Measurements from ENCODE around the gene RYR1.

DNA sequence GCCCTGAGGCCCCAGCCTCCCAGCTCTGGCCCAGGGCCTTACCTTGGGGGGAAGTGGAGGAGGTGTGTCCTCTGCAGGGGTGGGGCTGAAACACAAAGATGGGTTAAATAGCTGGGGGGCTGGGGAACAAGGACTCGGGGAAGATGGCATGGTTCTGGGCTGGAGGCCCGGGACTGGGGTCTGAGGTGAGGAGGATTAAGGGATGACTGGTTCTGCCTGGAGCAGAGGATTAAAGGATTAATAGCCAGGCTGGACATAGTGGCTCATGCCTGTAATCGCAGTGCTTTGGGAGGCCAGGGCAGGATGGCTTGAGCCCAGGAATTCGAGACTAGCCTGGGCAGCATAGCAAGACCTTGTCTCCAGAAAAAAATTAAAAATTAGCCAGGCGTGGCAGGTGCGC lies 172.6 kb downstream of the RYR1 start:
- no peak for TF ChIP-seq CTCF (IDR thresholded peaks at IDR 0.05; ENCODE audit: low read depth, low read length)
- no peak for TF ChIP-seq POLR2A (IDR thresholded peaks at IDR 0.05; ENCODE audit: extremely low read depth, insufficient read length)
- no peak for TF ChIP-seq MYC (IDR thresholded peaks at IDR 0.05; ENCODE audit: low read depth, low read length)
